ENCODE data around the gene ANXA8. TPM values are rescaled to one million over a fixed set of nuclear protein-coding genes. Genes with fewer than 3 reads are reported as not detected.

ANXA8 gene
- total RNA-seq, 1 donor from 2014 or later = not detected

DNA sequence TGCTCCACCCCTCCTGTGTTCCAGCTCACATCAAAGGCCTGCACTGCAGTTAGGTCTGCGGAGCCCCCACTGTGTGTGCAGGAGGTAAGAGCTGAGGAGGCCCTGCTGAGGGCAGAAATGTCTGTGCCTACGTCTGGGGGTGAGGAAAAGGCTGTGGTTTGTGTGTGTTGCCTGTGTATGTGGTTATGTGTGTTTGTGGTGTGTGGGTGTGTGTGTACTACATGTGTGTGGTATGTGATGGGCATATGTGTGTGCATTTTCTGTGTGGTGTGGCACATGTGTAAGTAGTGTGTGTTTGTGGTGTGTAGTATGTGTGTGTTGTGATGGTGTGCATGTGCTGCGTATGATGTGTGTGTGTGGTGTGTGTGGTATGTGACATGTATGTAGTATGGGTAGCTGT lies 36.2 kb downstream of the ANXA8 start:
- no peak for DNase-seq (ENCODE audit: low read depth, low spot score)

DNA sequence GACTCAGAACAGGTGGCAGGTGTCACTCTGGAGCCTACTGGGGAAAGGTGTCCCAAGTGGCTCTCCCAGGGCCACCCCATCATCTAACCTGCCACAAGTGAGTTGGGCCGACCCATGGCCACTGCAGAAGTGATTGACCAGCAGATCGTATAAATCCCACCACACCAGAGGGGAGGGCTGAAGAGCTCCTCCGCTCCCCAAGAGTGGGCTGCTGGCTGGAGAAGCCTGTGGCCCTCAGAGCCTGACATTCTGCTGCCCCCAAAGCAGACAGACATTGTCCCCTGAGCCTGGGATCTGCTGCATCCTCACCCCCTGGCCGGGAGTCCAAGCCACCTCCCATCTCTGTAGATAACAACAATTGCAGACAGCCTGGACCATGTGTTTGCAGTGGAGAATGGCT lies 36.7 kb downstream of the ANXA8 start:
- no peak for DNase-seq (ENCODE audit: low read depth, low spot score)

DNA sequence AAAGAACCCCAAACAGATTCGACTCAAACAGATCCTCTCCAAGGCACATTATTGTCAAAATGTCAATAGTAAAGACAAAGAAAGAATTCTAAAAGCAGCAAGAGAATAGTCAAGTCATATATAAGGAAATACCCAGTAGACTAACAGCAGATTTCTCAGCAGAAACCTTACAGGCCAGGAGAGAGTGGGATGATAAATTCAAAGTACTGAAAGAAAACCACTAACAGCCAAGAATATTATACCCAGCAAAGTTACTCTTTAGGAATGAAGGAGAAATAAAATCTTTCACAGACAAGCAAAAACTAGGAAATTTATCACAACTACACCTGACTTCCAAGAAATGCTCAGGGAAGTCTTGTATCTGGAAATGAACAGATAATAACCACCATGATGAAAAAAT lies 38.2 kb downstream of the ANXA8 start:
- DNase-seq (ENCODE audit: low read depth, low spot score) = no peak

DNA sequence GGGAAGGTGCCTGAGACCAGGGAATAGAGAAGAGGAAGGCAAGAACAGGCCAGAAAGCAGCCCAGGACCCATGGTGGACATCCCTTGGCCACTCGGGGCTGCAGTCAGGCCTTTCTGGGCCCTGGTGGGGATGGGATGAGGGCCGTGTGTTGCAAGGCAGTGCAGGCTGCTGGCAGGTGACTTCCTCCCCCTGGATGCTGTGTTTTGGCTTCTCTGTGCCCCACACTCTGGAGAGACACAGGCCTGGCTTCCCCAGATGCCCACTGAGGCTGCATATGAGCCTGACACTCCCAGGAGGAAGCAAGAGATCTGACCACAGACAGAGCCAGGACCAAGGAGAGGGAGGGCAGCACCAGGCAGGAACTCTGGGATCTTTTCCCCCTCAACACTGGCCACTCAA lies 39.9 kb downstream of the ANXA8 start:
- DNase-seq (ENCODE audit: low read depth, low spot score) = no peak

DNA sequence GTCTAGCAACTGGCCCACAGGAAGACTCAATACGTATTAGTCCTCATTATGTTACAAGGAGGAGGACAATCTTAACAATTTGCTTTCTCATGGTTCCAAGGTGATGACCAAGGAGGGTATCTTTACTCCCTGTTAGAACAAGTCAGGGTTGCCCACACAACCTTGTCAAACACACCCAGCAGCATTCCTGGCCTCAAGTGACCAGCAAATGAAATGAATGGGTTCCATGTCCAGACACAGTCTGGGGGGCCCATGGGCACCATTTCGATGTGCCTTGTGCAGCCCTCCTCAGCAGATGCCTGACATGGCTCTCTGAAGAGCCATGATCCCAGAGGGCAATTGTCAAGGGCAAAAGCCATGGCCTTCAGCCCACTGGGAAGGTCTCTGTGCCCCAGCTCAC lies 40.8 kb downstream of the ANXA8 start:
- DNase-seq (ENCODE audit: low read depth, low spot score) = no peak

DNA sequence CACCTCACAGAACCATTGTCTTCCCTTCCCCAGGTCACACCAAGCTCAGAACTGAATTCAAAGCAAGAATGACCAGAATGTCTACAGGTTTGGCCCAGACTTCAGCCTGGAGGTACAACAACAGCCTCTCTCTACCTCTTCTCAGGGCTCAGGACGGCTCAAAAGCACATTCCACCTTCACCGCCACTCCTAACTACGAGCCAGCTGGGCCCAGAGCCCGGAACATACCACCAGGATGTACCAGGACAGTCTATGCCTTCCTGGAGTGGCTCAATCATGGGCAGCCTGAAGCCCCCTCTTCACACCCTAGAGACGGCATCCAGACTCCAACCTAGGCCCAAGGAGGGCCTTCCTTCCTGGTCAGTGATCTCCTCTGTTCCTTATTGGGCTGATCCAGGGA lies 41.6 kb downstream of the ANXA8 start:
- no peak for DNase-seq (ENCODE audit: low read depth, low spot score)

DNA sequence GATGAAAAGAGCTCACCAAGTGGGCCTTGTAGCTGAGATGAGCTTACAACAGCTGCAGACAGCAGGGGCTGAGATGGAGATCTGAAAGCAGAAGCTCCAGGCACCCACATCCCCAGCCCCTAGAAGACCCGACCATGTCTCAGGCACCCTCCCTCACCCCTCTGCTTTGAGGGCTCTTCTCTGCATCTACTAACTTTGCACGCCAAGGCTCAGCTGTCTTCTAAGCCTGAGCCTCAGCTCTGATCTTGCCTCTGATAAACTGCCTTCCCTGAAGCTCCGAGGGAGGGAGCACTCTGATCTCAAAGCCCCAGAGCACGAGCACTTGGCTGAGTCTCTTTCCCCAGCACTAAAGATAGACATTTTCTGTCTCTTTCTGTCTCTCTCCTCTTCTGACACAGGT lies 42.0 kb downstream of the ANXA8 start:
- DNase-seq (ENCODE audit: low read depth, low spot score) = no peak

DNA sequence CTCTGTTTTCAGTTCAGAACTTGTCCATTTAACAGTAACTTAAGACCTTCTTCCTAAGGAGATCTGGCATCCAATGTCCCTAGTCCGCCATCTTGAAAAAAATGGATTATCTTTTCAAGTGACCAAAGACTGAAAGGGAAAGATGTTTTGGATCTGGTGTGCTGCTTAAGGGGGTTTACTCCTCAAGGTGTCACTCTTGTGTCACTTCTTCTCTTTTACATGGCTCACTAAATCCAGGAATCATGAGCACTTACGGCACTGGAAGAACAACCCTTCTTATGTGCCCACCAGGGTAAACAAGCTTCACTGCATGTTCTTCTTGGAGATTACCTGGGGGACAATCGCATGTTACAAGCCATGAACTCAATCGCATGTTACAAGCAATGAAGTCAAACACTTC lies 43.7 kb downstream of the ANXA8 start:
- no peak for DNase-seq (ENCODE audit: low read depth, low spot score)

DNA sequence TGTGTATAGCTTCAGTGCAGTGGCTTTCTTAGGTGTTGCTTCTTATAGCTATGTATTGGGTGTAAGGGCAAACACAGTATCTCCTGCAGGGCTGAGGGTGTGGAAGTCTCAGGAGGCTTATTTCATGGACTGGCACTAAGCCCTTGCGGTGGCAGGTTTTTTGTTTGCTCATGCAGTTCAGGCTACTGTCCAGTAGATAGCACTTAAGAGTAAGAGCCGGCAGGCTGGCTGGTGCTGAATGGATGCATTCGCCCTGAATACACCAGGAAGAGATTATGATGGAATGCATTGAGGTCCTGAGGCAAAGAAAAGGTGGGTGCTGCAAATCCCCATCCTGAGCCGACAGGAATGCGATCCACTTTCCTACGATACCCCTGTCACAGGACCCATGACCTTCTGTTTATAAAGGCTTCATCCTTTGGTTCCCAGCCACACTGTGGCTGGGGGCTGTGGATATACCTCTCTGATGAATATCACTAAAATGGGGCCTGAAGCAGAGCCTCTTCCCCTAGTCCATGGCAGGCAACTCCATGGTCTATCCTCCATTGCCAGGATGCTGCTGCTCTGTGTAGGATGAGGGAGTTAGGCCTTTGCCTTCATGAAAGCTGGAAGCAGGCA lies 44.9 kb downstream of the ANXA8 start:
- no peak for DNase-seq (ENCODE audit: low read depth, low spot score)

DNA sequence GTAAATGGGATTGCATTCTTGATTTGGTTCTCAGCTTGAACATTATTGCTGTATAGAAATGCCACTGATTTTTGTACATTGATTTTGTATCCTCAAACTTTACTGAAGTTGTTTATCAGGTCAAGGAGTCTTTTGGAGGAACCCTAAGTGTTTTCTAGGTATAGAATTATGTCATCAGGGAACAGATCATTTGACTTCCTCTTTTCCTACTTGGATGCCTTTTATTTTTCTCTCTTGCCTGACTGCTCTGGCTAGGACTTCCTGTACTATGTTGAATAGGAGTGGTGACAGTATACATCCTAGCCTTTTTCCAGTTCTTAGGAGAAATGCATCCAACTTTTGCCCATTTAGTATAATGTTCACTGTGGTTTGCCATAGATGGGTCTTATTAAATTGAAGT lies 48.8 kb downstream of the ANXA8 start:
- DNase-seq (ENCODE audit: low read depth, low spot score) = no peak

DNA sequence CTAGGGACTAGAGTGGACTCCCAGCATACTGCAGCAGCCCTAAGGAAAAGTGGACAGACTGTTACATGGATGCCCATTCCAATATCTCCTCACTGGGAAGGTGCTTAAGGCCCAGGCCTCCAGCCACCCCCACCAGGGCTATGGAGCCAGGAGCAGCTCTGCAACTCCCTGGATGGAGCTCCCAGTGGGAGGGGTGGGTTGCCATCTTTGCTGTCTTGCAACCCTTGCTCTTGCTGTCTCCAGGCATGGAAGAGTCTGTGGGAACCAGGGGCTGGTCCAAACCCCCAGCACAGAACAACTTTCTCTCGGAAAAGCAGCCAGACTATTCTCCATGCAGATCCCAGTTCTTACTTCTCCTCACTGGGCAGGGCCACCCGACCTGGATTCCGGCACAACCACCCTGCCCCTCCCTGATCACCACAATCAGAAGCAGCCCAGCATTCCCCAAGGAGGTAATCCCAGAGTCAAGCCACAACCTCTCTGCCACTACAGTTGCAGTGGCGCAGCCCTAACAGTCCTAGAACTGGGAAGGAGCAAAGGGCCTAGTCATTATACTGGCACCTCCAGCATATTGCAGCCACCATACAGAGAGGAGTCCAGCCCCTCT lies 58.0 kb downstream of the ANXA8 start:
- DNase-seq (ENCODE audit: low read depth, low spot score) = no peak

DNA sequence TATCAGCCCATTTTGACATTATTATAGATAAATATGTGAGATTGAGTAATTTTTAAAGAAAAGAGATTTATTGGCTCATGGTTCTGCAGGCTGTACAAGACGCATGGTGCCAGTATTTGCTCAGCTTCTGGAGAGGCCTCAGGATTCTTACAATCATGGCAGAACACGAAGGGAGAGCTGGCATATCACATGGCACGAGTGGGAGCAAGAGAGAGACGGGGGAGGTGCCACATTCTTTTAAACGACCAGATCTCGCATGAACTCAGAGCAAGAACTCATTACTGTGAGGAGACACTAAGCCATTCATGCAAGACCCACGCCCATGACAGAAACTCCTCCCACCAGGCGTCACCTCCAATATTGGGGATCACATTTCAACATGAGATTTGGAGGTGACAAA lies 59.7 kb downstream of the ANXA8 start:
- no peak for DNase-seq (ENCODE audit: low read depth, low spot score)

DNA sequence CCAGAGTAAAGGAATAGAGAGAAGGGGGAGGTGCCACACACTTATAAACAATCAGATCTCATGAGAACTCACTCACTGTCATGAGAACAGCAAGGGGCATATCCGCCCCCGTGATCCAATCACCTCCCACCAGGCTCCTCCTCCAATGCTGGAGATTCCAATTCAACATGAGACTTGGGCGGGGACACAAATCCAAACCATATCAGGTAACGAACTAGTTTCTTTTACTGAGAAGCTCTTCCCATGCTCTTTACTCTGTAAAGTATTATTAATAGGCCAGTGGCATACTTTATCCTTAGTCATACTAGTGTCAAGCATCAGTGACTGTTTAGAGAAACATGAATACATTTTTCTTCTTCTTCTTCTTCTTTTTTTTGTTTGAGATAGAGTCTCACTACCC lies 60.4 kb downstream of the ANXA8 start:
- no peak for DNase-seq (ENCODE audit: low read depth, low spot score)

DNA sequence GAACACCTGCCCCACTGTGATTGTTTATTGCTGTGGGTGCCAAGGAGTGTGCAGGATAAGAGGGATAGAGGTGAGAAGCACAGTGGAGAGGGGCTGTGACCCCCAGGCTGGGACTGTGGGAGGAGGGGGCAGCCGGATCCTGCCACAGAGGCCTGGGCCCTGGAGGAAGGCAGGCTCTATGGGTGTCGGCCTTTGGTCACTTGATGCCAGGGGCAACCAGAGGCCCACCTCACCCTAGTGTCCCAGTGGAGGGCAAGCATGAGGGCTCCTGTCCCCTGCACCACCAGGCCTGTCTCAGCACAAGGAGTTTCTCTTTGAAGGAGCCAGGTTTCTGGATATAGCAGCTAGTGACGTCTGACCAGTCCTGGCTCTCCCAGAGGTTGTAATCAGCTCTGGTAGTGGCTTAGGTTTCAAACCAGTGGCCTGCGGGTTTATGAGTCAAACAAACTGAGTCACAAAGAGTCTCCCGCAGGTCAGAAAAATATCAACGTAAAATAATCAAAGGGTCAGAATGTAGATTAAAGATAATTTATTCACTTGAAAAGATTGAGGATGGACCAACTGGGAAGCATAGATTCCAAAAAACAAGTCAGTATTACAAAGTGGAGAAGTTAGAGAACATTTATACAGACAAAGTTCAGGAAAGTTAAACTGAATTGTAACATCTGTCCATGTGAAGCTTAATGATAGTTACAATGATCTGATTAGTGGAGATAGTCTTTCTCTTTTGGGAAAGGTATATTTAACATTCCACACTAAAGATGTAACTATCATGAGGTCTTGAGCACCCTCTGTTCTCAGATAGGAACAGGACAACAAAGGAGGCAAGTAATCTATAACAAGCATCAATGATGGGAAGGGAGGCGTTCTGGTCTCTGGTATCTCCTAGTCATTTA lies 62.6 kb downstream of the ANXA8 start:
- DNase-seq (ENCODE audit: low read depth, low spot score) = no peak

DNA sequence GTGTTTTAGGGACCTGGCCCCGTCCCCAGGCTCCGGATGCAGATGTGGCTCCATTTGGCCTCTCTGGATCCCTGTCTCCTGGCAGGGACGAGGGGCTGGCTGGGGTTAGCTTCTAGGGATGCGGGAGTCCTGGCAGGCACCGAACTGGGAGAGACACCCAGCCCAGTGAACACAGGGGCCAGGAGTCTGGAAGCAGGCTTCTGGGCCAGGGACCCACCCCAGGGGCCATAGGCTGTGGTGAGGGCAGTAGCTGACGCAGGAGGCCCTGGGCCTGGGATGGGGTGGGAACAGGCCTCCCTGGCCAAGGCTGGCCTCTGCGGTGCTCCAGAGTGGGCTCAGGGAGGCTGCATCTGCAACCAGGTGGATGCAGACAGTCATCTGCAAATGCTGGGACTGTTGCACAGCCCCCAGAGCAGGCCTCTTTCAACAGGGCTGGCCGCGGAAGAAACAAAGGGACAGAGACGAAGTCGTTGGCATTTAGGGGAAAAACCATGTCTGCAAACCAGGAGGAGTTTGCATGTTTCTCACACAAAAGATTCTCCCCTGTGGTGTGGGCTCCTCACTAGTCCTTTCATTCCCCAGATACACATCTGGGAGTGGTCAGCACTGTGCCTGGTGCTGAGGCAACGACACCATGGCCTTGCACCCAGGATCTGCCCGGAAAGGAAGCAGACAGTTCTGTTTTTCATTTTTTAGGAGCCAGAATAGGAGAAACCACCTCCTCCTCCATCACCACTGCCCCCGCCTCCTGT lies 63.4 kb downstream of the ANXA8 start:
- DNase-seq (ENCODE audit: low read depth, low spot score) = no peak

DNA sequence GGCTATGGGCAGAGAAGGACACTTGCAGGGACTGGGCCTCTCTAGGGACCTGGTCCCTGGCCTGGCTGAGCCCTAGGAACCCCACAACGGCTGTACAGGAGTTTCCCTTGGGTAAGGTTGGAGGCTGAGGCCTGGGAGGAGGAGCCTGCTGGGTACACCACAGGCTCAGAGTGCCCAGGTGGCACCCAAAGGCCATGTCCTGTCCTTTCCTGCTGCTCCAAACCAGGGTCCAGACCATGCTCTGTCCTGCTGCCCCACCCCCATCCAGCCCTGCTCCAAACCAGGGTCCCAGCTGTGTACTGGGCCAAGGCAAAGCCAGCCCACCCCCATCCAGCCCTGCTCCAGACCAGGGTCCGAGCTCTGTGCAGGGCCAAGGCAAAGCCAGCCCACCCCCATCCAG lies 64.5 kb downstream of the ANXA8 start:
- DNase-seq (ENCODE audit: low read depth, low spot score) = no peak

DNA sequence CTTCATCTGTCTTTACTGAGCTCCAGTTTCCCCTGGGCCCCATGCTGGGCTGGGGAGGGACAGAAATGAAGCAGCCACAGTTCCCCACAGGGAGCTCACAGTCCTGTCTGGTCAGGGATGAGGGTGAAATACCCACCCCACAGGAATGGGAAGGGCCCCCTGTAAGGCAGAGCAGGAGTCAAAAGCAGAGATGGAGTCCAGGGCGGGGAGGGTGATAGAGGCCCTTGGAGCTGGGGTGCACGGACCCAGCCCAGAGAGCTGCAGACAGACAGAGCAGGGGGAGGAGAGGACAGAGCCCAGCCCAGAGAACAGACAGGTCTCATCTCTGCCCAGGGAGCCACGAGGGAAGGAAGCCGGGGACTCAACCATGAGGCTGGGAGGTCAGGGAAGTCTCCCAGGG lies 64.9 kb downstream of the ANXA8 start:
- DNase-seq (ENCODE audit: low read depth, low spot score) = no peak

DNA sequence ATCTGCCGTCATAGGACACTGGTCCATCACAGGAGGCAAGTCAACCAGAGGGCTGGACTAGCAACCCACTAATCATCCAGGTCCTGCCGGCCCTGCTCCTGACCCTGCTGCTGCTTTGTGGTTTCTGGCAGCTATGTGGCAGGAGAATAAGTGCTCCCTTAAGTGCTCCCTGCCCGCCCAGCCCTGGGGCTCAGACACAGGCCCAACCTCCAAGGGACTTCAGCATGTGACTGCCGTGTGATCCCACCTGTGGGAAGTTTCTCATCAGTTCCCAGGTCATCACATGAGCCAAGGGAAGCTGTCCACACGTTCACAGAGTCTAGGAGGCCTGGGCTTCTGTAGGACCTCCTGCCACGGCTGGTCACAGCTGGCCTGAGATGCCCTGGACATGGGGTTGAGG lies 65.6 kb downstream of the ANXA8 start:
- DNase-seq (ENCODE audit: low read depth, low spot score) = no peak

Data from pulmonary artery endothelial cell (primary cell).